HUES64 (cell line): Measurements from ENCODE around the gene QKI.

Source experiments
- H3K27ac ChIP-seq: 2 replicates; pipeline ENCODE4 v1.7.0; 2013; ENCODE audit warnings: low read depth, low read length, inconsistent platforms
- H3K27me3 ChIP-seq: 2 replicates; pipeline ENCODE4 v1.6.1; 2013; ENCODE audit warnings: mild to moderate bottlenecking, low read length; ENCODE audit not compliant: insufficient read depth
- H3K36me3 ChIP-seq: 2 replicates; pipeline ENCODE4 v1.6.1; 2013; ENCODE audit warnings: mild to moderate bottlenecking, low read length; ENCODE audit not compliant: insufficient read depth
- H3K4me1 ChIP-seq: 2 replicates; pipeline ENCODE4 v1.6.1; 2013; ENCODE audit warnings: mild to moderate bottlenecking, low read length, moderate library complexity; ENCODE audit not compliant: insufficient read depth
- H3K4me3 ChIP-seq: 2 replicates; pipeline ENCODE4 v1.5.1; 2013; ENCODE audit warnings: mild to moderate bottlenecking, low read length, moderate library complexity
- H3K9ac ChIP-seq: 2 replicates; pipeline ENCODE4 v1.6.1; 2013; ENCODE audit warnings: mild to moderate bottlenecking, low read depth, low read length
- H3K9me3 ChIP-seq: 2 replicates; pipeline ENCODE4 v1.6.1; 2013; ENCODE audit warnings: low read depth, low read length; ENCODE audit not compliant: insufficient read depth
- WGBS: fragments of 150-250, 120-280 bp; methylation state at CpG from one replicate; pipeline ENCODE4 v1.1.7; 2013; ENCODE audit warnings: missing lambda C conversion rate; 5-methylcytosine and 5-hydroxymethylcytosine counted together

QKI gene

GRCh38 chr6:163446549-163446948 is 32.0 kb downstream of the QKI start:
- no peaks in the 10 kb centered on the region for H3K9me3 ChIP-seq
- H3K4me1 ChIP-seq: peaks cover 19% of the 10 kb centered on the region
- no peak overlapping the region for H3K9ac ChIP-seq
- WGBS: 88% methylated on average over 3 of the region's 4 CpGs
- H3K4me3 ChIP-seq: no peak overlapping the region
- no peaks in the 10 kb centered on the region for H3K27me3 ChIP-seq
- no peaks in the 10 kb centered on the region for H3K36me3 ChIP-seq
- H3K27ac ChIP-seq: no peak overlapping the region

DNA sequence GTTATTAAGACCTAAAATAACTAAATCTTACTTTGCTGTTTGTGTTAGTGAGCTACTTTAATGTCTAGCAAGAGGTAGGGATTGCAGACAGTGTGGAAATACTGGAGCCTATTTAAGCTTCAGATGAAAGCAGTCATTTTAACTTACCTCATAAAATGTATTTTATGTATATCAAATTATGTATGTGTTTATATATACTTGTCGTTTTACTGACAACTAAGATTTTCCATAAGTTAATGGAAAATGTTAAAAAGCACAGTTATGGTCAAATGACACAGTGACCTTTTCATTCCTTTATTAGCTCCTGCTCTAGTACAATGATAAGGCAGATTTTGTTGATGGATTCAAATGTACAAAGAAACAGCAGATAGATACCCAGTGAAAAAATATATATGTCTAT is 34.6 kb downstream of the QKI start:
- H3K9me3 ChIP-seq: no peaks in the 10 kb centered on the region
- H3K27me3 ChIP-seq: no peaks in the 10 kb centered on the region
- H3K36me3 ChIP-seq: no peaks in the 10 kb centered on the region
- peaks cover 11% of the 10 kb centered on the region; the same call in 1 of the 2 replicates for H3K4me1 ChIP-seq
- H3K27ac ChIP-seq: no peak overlapping the region
- H3K9ac ChIP-seq: no peak overlapping the region
- no CpG with 5 or more reads among the region's 1 CpG for WGBS
- H3K4me3 ChIP-seq: no peak overlapping the region

GRCh38 chr6:163454425-163454824 is 39.9 kb downstream of the QKI start:
- no peaks in the 10 kb centered on the region for H3K27me3 ChIP-seq
- 98% methylated on average over 2 of the region's 2 CpGs for WGBS
- H3K4me3 ChIP-seq: no peak overlapping the region
- H3K4me1 ChIP-seq: peaks cover 8% of the 10 kb centered on the region; the same call in 1 of the 2 replicates
- H3K9ac ChIP-seq: no peak overlapping the region
- peaks cover 16% of the 10 kb centered on the region; the same call in 1 of the 2 replicates for H3K36me3 ChIP-seq
- no peaks in the 10 kb centered on the region for H3K9me3 ChIP-seq
- H3K27ac ChIP-seq: no peak overlapping the region

GRCh38 chr6:163455552-163455951 is 41.0 kb downstream of the QKI start:
- Histone ChIP-seq H3K4me3 (no peak overlapping the region), H3K9me3 (no peaks in the 10 kb centered on the region), H3K36me3 (peaks cover 16% of the 10 kb centered on the region; the same call in 1 of the 2 replicates), H3K27me3 (no peaks in the 10 kb centered on the region), H3K9ac (no peak overlapping the region), H3K4me1 (peaks cover 19% of the 10 kb centered on the region), H3K27ac (no peak overlapping the region)

- Histone ChIP-seq H3K9ac (no peak overlapping the region), H3K4me1 (peaks cover 23% of the 10 kb centered on the region), H3K27ac (no peak overlapping the region), H3K4me3 (no peak overlapping the region), H3K36me3 (peaks cover 16% of the 10 kb centered on the region; the same call in 1 of the 2 replicates), H3K9me3 (no peaks in the 10 kb centered on the region), H3K27me3 (no peaks in the 10 kb centered on the region)
- WGBS: 92% methylated on average over 2 of the region's 3 CpGs
These were observed 43.4 kb downstream of the QKI start for GRCh38 chr6:163457637-163458561.

DNA sequence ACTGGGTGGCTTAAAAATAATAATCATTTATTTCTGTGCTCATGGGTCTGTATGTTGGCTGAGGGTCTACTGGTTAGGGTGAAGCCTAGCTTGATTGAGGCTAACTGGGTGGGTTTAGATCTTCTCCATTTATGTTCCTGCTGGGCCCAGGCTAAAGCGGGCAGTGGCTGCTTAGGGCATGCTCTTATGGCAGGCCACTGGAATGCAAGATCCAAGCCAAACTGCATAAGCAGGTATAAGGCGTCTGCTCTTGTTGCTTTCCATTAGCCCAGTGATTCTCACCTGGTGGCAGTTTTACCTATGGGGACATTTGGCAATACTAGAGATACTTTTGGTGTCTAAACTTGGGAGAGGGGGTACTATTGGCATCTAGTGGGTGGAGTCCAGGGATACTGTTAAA is 44.5 kb downstream of the QKI start:
- WGBS: 85% methylated on average over 2 of the region's 2 CpGs
- Histone ChIP-seq H3K36me3 (peaks cover 19% of the 10 kb centered on the region; the same call in 1 of the 2 replicates), H3K4me1 (peaks cover 23% of the 10 kb centered on the region), H3K9me3 (no peaks in the 10 kb centered on the region), H3K4me3 (no peak overlapping the region), H3K27me3 (no peaks in the 10 kb centered on the region), H3K9ac (no peak overlapping the region), H3K27ac (no peak overlapping the region)

- H3K4me3 ChIP-seq: no peak overlapping the region
- WGBS: 89% methylated on average over 2 of the region's 2 CpGs
- no peaks in the 10 kb centered on the region for H3K9me3 ChIP-seq
- no peaks in the 10 kb centered on the region for H3K27me3 ChIP-seq
- no peak overlapping the region for H3K9ac ChIP-seq
- H3K27ac ChIP-seq: no peak overlapping the region
- peaks cover 19% of the 10 kb centered on the region; the same call in 1 of the 2 replicates for H3K36me3 ChIP-seq
- peaks cover 23% of the 10 kb centered on the region for H3K4me1 ChIP-seq
These were observed 45.0 kb downstream of the QKI start for GRCh38 chr6:163459536-163459935.

- H3K4me3 ChIP-seq: no peak overlapping the region
- no peak overlapping the region for H3K27ac ChIP-seq
- H3K4me1 ChIP-seq: peaks cover 23% of the 10 kb centered on the region
- no peaks in the 10 kb centered on the region for H3K27me3 ChIP-seq
- H3K9ac ChIP-seq: no peak overlapping the region
- WGBS: 74% methylated on average over 5 of the region's 5 CpGs
- no peaks in the 10 kb centered on the region for H3K9me3 ChIP-seq
- peaks cover 16% of the 10 kb centered on the region; the same call in 1 of the 2 replicates for H3K36me3 ChIP-seq
These were observed 45.8 kb downstream of the QKI start for GRCh38 chr6:163460307-163460782.

DNA sequence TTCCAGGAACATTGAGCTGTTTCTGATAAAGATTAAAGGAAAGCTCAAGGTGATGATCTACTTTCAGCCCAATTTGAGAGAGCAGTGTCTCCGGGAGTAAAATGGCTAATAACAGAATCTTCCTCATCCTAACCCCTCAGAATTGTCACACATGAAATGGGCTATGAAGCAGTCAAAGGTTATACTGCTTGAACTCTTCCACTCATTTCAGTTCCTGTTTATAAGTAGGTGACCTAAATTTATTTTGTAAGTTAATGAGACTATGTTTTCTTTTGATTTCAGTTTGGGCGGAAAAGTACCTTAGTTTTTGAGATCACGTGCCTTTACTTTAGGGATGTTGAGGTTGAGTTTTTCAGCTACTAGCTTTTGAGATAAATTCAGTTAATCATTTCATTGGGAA is 47.2 kb downstream of the QKI start:
- H3K4me3 ChIP-seq: no peak overlapping the region
- peaks cover 23% of the 10 kb centered on the region for H3K4me1 ChIP-seq
- no peaks in the 10 kb centered on the region for H3K27me3 ChIP-seq
- 0 out of 2 replicates have a peak, but pooled peaks cover 7% of the 10 kb centered on the region for H3K36me3 ChIP-seq
- no peak overlapping the region for H3K9ac ChIP-seq
- WGBS: 98% methylated on average over 3 of the region's 3 CpGs
- H3K27ac ChIP-seq: no peak overlapping the region
- H3K9me3 ChIP-seq: no peaks in the 10 kb centered on the region

- Histone ChIP-seq H3K27ac (no peak overlapping the region), H3K4me1 (peaks cover 23% of the 10 kb centered on the region), H3K4me3 (no peak overlapping the region), H3K9me3 (no peaks in the 10 kb centered on the region), H3K36me3 (0 out of 2 replicates have a peak, but pooled peaks cover 9% of the 10 kb centered on the region), H3K9ac (no peak overlapping the region), H3K27me3 (no peaks in the 10 kb centered on the region)
- WGBS: 100% methylated on average over 5 of the region's 5 CpGs
These were observed 48.7 kb downstream of the QKI start for GRCh38 chr6:163463180-163463579.

GRCh38 chr6:163463795-163464194 is 49.3 kb downstream of the QKI start:
- Histone ChIP-seq H3K9ac (no peak overlapping the region), H3K27ac (no peak overlapping the region), H3K9me3 (no peaks in the 10 kb centered on the region), H3K36me3 (peaks cover 11% of the 10 kb centered on the region; the same call in 1 of the 2 replicates), H3K4me1 (peaks cover 22% of the 10 kb centered on the region), H3K27me3 (no peaks in the 10 kb centered on the region), H3K4me3 (no peak overlapping the region)
- WGBS: 100% methylated on average over 1 of the region's 1 CpG
